A673 (cell line): ENCODE measurements around the gene MFAP1.

Source experiments
- CTCF ChIP-seq: fragments of 300-800, 200-600 bp; sonication (generic); conservative IDR thresholded peaks from 2 replicates; pipeline ENCODE4 v1.5.1; 2017; ENCODE audit warnings: low read depth, mild to moderate bottlenecking, antibody characterized with exemption, low read length, moderate library complexity, mixed read lengths
- EZH2 ChIP-seq: fragments of 200-600 bp; sonication (generic); IDR thresholded peaks from 2 replicates; pipeline ENCODE4 v1.6.1; 2017; ENCODE audit warnings: borderline replicate concordance, low read depth, mild to moderate bottlenecking, mixed read lengths, antibody characterized with exemption, low read length; ENCODE audit not compliant: poor library complexity, severe bottlenecking

GRCh38 chr15:43793647-43794046 is 30.8 kb downstream of the MFAP1 start:
- TF ChIP-seq CTCF: no peak
- no peak for TF ChIP-seq EZH2
